Astrocyte of the spinal cord (primary cell): ENCODE measurements around the gene GSN.

Source experiments
- DNase-seq: peaks from one replicate; pipeline ENCODE4 v3.0.0; 2011; ENCODE audit warnings: low read depth, low spot score
- H3K4me3 ChIP-seq: 2 replicates; pipeline ENCODE4 v1.5.1; 2011; ENCODE audit warnings: low read depth, mild to moderate bottlenecking, low read length, moderate library complexity
- in situ Hi-C: cut with HindIII; loops from 2 replicates; pipeline ENCODE4 v1.10.0; 2017; ENCODE audit warnings: low sequenced_read_pairs
- TF ChIP-seq, protein P1 (sequence below): IDR thresholded peaks from 2 replicates; pipeline ENCODE4 v1.5.1; 2012; ENCODE audit warnings: low read depth, mild to moderate bottlenecking, low read length, inconsistent platforms

The GSN gene

DNA sequence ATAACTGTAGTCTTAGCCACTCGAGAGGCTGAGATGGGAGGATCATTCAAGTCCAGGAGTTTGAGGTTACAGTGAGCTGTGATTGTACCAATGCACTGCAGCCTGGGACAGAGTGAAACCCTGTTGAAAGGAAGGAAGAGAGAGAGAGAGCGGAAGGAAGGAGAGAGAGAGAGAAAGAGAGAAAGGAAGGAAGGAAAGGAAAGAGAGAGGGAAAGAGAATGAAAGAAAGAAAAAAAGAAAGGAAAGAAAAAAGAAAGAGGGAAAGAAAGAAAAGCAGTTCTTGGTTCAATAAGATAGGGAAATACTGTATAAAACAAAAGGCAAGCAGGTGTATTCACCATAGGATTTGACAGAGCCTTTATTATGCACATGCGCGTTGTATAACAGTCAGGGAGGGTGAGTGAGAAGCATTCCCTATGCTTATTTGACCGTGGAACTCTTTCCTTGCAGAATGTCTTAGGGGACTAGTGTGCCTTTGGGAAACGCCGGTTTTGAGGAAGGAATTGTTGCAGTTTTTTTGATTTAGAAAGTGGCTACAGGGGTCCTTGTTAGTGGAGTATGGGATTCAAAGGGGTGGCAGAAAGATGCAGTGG, 42.0 kb downstream of the GSN start:
- in situ Hi-C loops = no loop called here
- TF ChIP-seq, protein P1, sequence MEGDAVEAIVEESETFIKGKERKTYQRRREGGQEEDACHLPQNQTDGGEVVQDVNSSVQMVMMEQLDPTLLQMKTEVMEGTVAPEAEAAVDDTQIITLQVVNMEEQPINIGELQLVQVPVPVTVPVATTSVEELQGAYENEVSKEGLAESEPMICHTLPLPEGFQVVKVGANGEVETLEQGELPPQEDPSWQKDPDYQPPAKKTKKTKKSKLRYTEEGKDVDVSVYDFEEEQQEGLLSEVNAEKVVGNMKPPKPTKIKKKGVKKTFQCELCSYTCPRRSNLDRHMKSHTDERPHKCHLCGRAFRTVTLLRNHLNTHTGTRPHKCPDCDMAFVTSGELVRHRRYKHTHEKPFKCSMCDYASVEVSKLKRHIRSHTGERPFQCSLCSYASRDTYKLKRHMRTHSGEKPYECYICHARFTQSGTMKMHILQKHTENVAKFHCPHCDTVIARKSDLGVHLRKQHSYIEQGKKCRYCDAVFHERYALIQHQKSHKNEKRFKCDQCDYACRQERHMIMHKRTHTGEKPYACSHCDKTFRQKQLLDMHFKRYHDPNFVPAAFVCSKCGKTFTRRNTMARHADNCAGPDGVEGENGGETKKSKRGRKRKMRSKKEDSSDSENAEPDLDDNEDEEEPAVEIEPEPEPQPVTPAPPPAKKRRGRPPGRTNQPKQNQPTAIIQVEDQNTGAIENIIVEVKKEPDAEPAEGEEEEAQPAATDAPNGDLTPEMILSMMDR = no peak
- H3K4me3 ChIP-seq = no peak overlapping the region
- no peak for DNase-seq

GRCh38 chr9:121310571-121310970, 42.6 kb downstream of the GSN start:
- in situ Hi-C loops = no loop called here

GRCh38 chr9:121312169-121312568, 44.2 kb downstream of the GSN start:
- H3K4me3 ChIP-seq = no peak overlapping the region
- in situ Hi-C loops = no loop called here
- DNase-seq = no peak
- TF ChIP-seq, protein P1 = no peak

More at GRCh38 chr9:121310571-121310970, 42.6 kb downstream of the GSN start:
- no peak for DNase-seq
- no peak overlapping the region for H3K4me3 ChIP-seq
- TF ChIP-seq, protein P1 = no peak

GRCh38 chr9:121313458-121314152, 45.6 kb downstream of the GSN start:
- no peak overlapping the region for H3K4me3 ChIP-seq
- DNase-seq = no peak
- in situ Hi-C loops = no loop called here
- TF ChIP-seq, protein P1 = no peak

- in situ Hi-C loops = no loop called here
- DNase-seq = no peak
- no peak overlapping the region for H3K4me3 ChIP-seq
- TF ChIP-seq, protein P1 = no peak
These were observed 48.4 kb downstream of the GSN start for GRCh38 chr9:121316378-121316777.

- TF ChIP-seq, protein P1 = no peak
- in situ Hi-C loops = no loop called here
- DNase-seq = no peak
- H3K4me3 ChIP-seq = no peak overlapping the region
These were observed 49.0 kb downstream of the GSN start for GRCh38 chr9:121316852-121317373.
